IPS DF 6.9 (cell line): ENCODE results near the gene CKAP5.

Experiments
- DNase-seq: peaks from one replicate; pipeline ENCODE4 v3.0.0-alpha.2; 2013; ENCODE audit warnings: low read depth, low spot score
- H3K27ac ChIP-seq: one replicate; pipeline ENCODE4 v1.5.1; 2013; ENCODE audit warnings: low read length, control low read depth
- H3K27me3 ChIP-seq: 2 replicates; pipeline ENCODE4 v1.6.1; 2013; ENCODE audit warnings: mild to moderate bottlenecking, low read length; ENCODE audit not compliant: control insufficient read depth, insufficient read depth
- H3K36me3 ChIP-seq: 2 replicates; pipeline ENCODE4 v1.6.1; 2013; ENCODE audit warnings: low read length; ENCODE audit not compliant: control insufficient read depth, insufficient read depth
- H3K4me1 ChIP-seq: 2 replicates; pipeline ENCODE4 v1.6.1; 2013; ENCODE audit warnings: low read length; ENCODE audit not compliant: control insufficient read depth, insufficient read depth
- H3K4me3 ChIP-seq: 2 replicates; pipeline ENCODE4 v1.5.1; 2013; ENCODE audit warnings: mild to moderate bottlenecking, low read length
- H3K9me3 ChIP-seq: 2 replicates; pipeline ENCODE4 v1.6.1; 2013; ENCODE audit warnings: low read length, inconsistent platforms; ENCODE audit not compliant: control insufficient read depth, insufficient read depth
- WGBS: extraction: QIAGEN DNeasy Blood & Tissue Kit; methylation state at CpG from one replicate; pipeline ENCODE4 v1.1.7; 2013; ENCODE audit warnings: mixed read lengths, missing lambda C conversion rate; ENCODE audit not compliant: insufficient read length, insufficient coverage; 5-methylcytosine and 5-hydroxymethylcytosine counted together

Gene CKAP5

GRCh38 chr11:46845740-46846509, at the start of gene CKAP5:
TSS of gene CKAP5 (minus strand) at chr11:46846280. CDS start at chr11:46821231, 25,049 bp downstream.
- Histone ChIP-seq H3K27ac (no peak within 1 kb of the TSS), H3K4me3 (peak within 1 kb of the TSS; percentile 87), H3K27me3 (no peaks in the 10 kb centered on the region), H3K9me3 (no peaks in the 10 kb centered on the region), H3K4me1 (no peaks in the 10 kb centered on the region), H3K36me3 (no peaks in the 10 kb centered on the region)
- WGBS, result no CpG with 5 or more reads among the region's 83 CpGs
- DNase-seq, result peak; percentile 72

GRCh38 chr11:46895821-46896220, 49.7 kb upstream of the CKAP5 start:
- DNase-seq, result no peak
- Histone ChIP-seq H3K27ac (no peak overlapping the region), H3K4me1 (no peaks in the 10 kb centered on the region), H3K4me3 (no peak overlapping the region), H3K36me3 (peaks cover 29% of the 10 kb centered on the region), H3K9me3 (no peaks in the 10 kb centered on the region), H3K27me3 (no peaks in the 10 kb centered on the region)
- no CpG with 5 or more reads among the region's 10 CpGs for WGBS

DNA sequence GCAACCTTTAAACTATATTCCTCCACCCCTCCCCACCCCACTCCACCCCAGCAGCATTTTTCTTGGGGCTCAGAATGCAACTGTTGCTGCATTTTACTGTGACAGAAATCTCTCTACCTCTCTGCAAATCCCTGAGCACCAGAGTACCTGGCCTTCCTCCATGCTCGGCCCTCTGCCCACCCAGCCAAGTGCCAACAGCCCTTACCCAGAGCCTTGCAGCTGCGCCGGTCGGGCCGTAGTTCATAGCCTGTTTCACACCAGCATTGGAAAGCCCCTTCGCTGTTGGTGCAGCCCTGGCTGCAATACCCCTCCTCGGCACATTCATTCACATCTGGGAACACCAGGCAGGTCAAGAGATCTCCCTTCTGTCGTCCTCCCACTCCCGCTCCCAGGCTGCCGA, 48.9 kb upstream of the CKAP5 start:
- no CpG with 5 or more reads among the region's 10 CpGs for WGBS
- no peak for DNase-seq
- H3K27me3 ChIP-seq, result no peaks in the 10 kb centered on the region
- H3K27ac ChIP-seq, result no peak overlapping the region
- no peaks in the 10 kb centered on the region for H3K4me1 ChIP-seq
- H3K4me3 ChIP-seq, result no peak overlapping the region
- peaks cover 27% of the 10 kb centered on the region for H3K36me3 ChIP-seq
- H3K9me3 ChIP-seq, result no peaks in the 10 kb centered on the region

GRCh38 chr11:46894506-46894905, 48.4 kb upstream of the CKAP5 start:
- Histone ChIP-seq H3K4me3 (no peak overlapping the region), H3K9me3 (no peaks in the 10 kb centered on the region), H3K4me1 (no peaks in the 10 kb centered on the region), H3K27me3 (no peaks in the 10 kb centered on the region), H3K27ac (no peak overlapping the region), H3K36me3 (peaks cover 24% of the 10 kb centered on the region)
- no CpG with 5 or more reads among the region's 16 CpGs for WGBS
- DNase-seq, result no peak

GRCh38 chr11:46892838-46893237, 46.8 kb upstream of the CKAP5 start:
- Histone ChIP-seq H3K4me3 (no peak overlapping the region), H3K36me3 (peaks cover 21% of the 10 kb centered on the region), H3K9me3 (no peaks in the 10 kb centered on the region), H3K27ac (no peak overlapping the region), H3K27me3 (no peaks in the 10 kb centered on the region), H3K4me1 (no peaks in the 10 kb centered on the region)
- WGBS, result no CpG with 5 or more reads among the region's 9 CpGs
- DNase-seq, result no peak

DNA sequence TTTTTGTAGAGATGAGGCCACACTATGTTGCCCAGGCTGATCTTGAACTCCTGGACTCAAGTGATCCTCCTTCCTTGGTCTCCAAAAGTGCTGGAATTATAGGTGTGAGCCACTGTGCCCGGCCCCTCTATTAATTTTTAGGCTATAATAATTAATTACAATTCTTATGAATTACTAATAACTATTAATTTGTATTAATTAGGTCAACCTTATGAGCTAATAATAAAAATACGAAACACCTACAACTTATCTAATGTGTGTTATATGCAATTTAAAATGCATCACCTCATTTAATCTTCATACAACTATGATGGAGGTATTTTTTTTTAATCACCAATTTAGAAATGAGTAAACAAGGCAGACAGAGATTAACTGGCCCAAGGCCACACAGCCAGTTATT, 46.0 kb upstream of the CKAP5 start:
- Histone ChIP-seq H3K4me3 (no peak overlapping the region), H3K27me3 (no peaks in the 10 kb centered on the region), H3K27ac (no peak overlapping the region), H3K4me1 (no peaks in the 10 kb centered on the region), H3K9me3 (no peaks in the 10 kb centered on the region), H3K36me3 (peaks cover 21% of the 10 kb centered on the region)
- no peak for DNase-seq
- WGBS, result no CpG with 5 or more reads among the region's 2 CpGs

GRCh38 chr11:46890665-46891064, 44.6 kb upstream of the CKAP5 start:
- Histone ChIP-seq H3K4me3 (no peak overlapping the region), H3K4me1 (no peaks in the 10 kb centered on the region), H3K27ac (no peak overlapping the region), H3K27me3 (no peaks in the 10 kb centered on the region), H3K36me3 (peaks cover 26% of the 10 kb centered on the region), H3K9me3 (no peaks in the 10 kb centered on the region)
- no CpG with 5 or more reads among the region's 2 CpGs for WGBS
- DNase-seq, result no peak

DNA sequence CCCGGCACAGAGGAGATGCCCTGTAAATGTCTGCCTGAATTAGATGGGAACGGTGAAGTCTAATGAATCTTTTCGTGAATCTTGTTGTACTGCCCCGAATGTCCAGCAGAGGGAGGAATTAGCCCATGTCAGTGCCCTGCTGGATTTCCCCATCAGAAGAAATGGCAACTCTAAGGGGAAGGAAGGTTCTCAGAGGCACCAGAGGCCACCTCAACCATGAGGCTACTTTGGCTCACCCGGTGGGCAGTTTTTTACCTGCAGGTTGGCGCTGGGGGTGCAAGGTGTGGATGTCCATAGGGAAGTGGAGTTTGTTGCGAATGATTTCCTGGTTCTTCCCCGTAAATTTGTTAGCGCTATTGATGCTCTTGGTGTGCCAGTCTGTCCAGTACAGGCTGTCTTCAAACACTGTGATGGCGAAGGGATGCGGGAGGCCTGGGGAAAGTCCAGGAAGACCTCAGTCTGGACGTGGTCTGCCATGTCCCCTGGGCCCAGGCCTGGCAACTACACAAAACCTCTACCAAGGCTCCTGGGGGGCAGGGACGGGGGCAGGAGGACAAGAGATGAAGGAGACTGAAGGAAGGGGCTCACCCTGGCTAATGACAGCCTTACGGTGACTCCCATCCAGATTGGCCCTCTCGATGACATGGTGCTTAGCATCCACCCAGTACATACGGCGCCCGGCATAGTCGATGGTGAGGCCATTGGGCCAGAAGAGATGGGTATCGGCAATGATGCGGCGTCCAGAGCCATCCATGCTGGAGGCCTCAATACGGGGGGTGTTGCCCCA, 43.8 kb upstream of the CKAP5 start:
- Histone ChIP-seq H3K27me3 (no peaks in the 10 kb centered on the region), H3K36me3 (peaks cover 23% of the 10 kb centered on the region), H3K9me3 (no peaks in the 10 kb centered on the region), H3K4me3 (no peak overlapping the region), H3K27ac (no peak overlapping the region), H3K4me1 (no peaks in the 10 kb centered on the region)
- no CpG with 5 or more reads among the region's 23 CpGs for WGBS
- DNase-seq, result peak; percentile 73

DNA sequence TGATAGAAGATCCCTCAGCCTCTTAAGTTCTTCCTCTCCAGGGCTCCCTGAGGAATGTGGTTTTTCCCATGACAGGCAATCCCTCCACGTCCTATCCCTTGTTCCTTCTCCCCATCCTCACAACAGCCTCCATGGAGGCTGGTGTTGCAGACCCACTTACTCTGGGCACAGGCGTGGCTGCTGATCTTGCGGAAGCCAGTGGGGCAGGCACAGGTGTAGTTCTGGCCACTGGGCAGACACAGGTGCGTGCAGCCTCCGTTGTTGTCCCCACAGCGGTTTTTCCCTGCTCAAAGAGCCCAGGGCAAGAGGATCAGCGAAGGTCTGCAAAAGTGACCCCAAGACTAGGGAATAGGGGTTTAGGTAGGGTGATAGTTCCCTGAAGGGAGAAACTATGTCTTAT, 43.2 kb upstream of the CKAP5 start:
- H3K4me3 ChIP-seq, result no peak overlapping the region
- no peaks in the 10 kb centered on the region for H3K27me3 ChIP-seq
- H3K9me3 ChIP-seq, result no peaks in the 10 kb centered on the region
- peaks cover 18% of the 10 kb centered on the region for H3K36me3 ChIP-seq
- H3K27ac ChIP-seq, result no peak overlapping the region
- no peaks in the 10 kb centered on the region for H3K4me1 ChIP-seq
- WGBS, result no CpG with 5 or more reads among the region's 7 CpGs
- no peak for DNase-seq

DNA sequence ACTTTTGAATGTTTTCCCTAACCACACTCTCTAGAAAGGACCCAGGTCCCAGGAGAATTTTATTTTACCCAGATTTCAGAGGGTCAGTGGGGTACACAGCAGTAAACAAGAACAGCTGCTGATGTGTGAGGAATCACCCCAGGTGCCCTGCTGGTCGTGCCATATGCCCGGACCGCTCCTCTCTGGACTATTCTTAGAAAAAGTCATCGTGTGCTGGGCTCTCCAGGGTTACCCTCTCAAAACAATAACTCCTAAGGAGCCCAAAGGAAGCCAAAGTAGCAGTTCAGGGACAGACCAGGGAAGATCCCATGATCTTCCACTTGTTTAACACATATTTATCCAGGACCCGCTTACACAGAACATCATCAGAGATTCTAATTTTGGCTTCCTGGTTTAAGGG, 42.6 kb upstream of the CKAP5 start:
- peaks cover 19% of the 10 kb centered on the region for H3K36me3 ChIP-seq
- H3K4me1 ChIP-seq, result no peaks in the 10 kb centered on the region
- no peaks in the 10 kb centered on the region for H3K9me3 ChIP-seq
- DNase-seq, result no peak
- no CpG with 5 or more reads among the region's 5 CpGs for WGBS
- no peak overlapping the region for H3K4me3 ChIP-seq
- H3K27me3 ChIP-seq, result no peaks in the 10 kb centered on the region
- no peak overlapping the region for H3K27ac ChIP-seq
